GM19351 (cell line): ENCODE results near the gene IVD.

Experiments
- ATAC-seq: cut with Tn5 transposase; IDR thresholded peaks from one replicate; pipeline ENCODE4 v1.9.1; 2021; ENCODE audit warnings: mild to moderate bottlenecking, moderate library complexity; ENCODE audit not compliant: unreplicated experiment

IVD gene

DNA sequence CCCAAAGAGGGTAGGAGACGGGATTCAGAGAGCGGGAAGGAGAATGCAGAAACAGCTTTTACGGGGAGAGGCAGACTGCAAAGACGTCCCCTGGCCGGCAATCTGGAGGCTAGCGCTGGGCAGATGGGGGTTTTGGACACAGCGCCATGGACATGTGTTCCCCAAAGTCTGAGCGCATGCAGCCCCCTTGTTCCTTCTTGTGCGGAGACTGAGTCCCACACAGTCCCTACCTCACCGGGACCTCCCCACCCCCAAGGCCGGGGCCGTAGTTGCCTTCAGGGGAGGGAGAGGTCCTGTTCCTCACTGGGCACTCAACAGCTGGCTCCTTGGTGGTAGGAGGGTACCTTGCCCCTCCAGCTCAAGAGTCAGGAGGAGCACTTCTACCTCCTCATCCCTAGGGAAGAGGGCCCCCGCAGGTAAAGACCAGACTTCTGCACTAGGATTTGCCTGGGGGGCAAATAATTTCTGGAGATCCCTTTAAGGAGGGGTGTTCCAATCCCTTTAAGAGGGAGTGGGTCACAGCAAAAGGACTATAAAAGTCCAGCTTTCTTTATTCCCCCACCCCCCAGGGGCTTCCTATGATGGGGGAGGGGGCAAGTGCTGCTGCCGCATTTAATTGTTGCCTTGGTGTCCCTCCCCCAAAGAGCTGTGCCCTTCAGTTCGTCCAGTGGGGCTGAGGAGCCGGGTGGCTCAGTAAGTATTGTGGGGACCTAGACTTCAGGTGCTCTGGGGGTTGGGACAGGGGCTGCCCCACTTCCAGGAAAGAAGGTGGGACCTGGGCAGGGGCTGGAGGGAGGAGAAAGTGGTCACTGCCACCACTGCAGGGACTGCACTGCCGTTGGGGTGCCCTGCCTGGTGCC, 31.5 kb downstream of the IVD start:
- ATAC-seq, result no peak

DNA sequence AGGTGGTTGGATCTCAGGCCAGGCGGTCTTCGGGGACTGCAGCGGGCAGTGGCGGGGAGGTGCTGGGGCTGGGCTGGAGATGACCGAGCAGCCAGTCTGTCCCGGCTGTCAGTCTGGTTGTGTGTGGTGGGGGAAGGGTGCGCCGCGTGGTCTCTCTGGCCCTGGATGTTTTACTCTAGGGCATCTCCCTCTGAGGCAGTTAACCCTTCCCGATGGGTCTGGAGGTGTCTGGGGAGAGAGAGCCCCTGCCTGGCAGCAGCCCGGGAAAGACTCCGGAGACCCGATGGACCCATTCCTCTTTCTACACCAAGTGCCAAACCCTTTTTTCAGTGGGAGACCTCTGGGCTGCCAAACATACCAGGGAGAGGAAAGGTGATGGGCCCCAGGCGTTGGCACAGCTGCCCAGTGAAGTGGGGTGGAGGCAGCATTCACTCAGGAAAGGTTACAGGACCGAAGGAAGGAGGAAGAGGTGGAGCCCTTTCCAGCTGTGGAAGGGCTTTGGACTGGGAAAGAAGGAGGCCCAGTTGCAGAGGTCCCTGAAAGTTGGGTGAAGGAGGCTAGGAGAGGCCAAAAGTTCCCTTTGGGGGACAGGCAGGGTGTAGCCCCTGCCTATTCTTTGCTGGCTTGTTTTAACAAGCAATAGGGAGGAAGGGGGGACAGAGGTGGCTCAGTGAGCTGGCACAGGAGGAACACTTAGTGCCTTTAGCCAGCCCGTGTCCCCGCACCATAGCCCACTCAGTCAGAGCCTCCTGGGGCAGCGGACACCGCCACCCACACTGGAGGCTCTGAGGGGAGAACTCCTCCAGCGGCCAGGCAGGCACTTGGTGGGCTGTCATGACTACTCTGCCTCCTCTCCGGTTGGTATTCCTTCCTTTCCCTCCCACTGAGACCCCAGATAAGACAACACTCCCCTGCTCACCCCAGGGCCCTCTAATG, 32.4 kb downstream of the IVD start:
- ATAC-seq, result no peak

DNA sequence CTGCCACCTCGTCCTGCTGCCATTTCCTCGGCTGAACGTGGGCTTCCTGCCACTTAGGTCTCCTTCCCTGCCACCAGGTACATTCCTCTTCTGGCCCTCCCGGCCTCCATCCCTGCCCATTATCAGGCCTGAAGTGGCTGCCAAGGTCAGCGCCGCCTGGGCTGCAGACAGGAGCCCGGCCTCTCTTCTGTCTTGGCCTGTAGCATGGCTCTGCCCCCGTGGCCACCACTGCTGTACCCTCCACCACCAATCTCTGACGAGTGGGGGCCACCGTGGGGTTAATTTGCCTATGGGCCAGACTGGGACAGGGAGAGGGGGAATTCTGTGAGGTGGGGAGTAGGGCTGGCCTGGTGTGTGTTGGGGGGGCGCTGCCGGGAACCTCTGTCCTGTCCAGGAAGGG, 33.1 kb downstream of the IVD start:
- no peak for ATAC-seq

DNA sequence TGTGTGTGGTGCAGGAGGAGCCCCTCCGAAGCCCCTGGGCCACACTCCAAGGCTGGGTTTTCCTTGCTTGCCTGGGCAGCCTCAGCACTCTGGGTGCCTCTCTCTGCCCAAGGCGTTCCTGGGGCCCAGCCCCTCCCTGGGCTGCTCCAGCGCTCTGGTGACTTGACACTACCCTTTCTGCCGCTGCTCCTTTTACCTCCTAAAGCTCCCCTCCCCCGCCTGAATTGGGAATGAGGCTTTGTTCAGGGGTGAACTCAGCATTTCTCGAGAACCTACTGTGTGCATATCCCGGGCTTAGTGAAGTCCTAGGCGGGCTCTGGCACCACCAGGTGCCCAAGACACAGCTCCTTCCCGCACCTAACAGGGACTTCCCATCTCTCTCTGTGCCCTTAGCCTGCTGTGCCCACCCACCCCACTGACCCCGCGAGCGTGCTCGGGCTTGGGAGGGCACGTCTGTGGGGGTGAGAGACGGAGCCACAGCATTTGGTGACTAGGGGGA, 33.9 kb downstream of the IVD start:
- ATAC-seq, result no peak

DNA sequence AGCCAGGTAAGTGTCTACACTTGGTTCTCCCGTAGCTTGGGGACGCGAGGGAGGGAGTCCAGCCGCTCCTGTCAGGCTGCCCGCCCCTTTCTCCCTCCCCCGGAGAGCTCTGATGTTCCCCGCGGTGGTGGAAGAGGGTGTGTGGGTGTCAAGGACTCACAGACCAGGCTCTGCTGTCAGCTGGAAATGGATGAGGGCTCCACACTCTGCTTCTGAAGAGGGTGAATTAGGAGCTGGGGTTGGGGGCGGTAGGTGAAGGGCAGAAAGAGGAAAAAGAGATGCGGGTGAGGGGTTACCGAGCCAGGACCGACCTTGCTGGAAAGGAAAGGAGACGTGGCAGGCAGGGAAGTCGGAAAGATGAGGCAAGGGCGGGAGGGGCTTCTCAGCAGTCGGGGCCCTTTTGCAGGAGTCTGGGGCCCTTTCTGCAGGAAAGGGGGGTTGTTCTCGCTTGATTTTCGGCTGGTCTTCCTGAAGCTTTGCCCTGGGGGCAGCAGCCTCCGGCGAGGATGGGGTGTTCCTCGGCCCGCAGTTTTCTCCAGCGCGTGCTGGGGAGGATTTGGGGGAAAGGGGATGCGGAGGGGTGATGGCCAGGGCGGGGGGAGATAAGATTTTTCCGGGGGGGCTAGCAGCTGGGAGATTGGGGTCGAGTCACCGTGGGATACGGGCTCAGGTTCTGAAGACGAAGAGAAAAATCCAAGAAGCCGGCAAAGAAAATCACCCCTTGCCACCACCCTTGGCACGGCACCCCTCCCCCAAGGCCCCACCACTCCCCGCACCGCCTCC, 34.6 kb downstream of the IVD start:
- no peak for ATAC-seq

DNA sequence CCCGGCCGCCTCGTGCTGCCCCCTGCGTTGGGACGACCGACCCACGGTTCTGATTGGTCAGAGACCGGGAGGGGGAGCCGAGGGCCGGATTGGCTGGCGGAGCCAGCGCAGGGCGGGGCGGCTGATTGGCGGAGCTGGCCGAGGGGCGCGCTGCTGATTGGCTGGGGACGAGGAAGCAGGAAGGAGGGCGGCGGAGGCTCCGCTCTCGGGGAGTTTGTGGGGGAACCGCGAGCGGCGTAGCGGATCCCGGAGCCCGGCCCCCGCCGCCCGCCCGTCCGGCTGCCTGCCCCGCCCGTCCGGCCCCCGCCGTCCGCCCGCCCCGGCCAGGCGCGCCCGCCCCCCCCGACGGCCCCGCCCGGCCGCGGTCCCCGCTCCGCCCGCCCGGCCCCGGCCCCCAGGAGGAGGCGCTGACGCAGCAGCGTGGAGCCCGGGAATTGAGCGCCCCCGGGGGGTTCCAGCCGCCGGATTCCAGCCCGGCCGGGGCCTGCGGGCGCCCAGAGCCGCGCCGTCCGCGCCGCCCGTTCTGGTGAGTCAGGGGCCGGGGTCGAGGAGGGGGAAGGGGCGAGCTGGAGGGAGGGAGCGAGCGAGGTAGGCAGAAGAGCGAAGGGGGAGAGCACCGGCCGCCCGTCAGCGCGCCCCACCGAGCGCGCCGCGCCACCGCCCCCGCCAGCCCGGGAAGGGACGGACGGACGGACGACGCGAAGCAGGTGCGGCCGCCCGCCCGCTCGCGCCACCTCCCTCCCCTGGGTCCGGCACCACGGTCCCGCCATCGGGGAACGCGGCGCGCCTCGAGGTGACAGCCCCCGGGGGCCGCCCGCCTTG, 35.4 kb downstream of the IVD start, which contains the start of gene BAHD1:
Gene BAHD1, plus strand, starts transcription at position 211 of the 822 bp plus-strand sequence. CDS start 17,512 bp downstream, outside the sequence.
- peak; percentile 87 for ATAC-seq

DNA sequence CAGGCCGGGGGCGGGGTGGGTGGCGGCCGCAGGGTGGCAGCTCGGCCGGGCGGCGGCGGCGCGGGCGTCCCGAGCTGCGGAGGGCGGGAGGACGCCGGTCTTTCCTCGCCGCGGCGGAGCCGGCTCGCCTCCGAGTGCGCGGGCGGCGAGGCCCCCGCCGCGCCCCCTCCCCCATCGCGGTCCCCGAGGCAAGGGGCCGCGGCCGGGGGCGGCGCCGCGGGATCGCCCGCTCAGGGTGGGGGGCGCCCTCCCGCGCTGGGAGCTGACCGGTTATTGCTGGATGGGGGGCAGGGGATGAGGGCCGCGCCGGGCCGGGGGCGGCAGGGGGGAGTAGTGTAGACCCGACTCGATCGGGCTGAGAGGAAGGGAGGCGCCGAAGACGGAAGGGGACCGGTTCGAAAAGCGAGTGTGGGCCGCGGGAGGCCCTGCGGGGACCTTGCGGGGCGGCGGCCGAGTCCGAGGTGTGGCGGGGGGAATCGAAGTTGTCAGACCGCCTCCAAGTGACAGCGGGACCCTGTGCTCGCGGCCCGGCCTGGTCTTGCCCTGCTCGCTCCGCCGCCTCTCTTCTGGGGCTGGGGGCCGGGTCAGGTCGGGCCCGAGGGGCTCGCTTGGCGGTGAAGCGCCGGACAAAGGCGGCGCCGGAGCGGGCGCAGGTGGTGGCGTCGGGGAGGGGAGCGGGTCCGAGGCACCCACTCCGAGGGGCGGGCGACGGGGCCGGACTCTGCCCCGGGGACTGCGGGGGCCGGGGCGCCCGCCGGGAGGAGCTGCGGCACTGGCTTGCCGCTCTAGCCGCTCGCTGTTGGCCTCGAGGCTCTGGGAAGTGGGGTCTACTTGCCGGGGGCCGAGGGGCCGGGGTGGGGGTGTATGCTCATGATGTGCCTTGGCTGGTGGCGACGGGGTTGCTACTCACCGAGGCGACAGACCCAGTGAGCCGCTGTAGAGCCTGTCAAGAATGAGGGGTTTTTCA, 36.3 kb downstream of the IVD start:
- no peak for ATAC-seq

DNA sequence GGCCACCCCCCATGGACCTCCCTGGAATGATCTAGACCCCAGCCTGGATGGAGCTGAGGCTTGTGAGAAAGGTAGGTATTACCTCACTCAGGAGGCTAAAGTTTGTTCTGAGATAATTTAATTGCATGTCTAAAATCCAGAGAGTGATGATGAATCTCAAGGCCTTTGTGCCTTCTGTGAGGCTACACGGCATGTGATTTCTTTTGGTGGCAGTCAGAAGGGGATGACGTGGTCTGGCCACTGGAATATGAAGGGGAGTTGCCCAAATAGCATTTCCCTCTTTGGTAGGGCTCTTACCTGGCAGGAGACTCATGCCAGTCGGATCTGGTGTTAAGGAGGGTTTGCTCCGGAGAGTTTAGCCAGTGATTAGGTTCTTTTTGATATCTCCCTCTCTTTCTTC, 37.7 kb downstream of the IVD start:
- no peak for ATAC-seq

DNA sequence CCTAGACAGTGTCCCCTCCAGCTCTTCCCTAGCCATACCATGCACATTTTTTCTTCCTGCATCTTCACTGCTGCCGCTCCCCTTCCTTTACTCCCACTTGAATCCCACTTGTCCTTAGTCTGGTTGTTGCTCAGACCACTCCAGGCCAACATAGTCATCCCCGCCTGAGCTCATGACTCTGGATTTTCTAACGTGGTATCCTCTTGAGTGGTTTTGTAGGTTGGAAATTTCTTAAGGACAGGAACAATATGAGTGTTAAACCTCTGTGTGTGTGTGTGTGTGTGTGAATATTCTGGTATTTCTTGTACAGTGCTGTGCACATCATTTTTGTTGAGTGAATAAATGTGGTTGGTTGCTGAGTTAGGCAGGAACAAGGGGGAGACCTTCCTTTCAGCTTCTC, 38.3 kb downstream of the IVD start:
- ATAC-seq, result no peak

DNA sequence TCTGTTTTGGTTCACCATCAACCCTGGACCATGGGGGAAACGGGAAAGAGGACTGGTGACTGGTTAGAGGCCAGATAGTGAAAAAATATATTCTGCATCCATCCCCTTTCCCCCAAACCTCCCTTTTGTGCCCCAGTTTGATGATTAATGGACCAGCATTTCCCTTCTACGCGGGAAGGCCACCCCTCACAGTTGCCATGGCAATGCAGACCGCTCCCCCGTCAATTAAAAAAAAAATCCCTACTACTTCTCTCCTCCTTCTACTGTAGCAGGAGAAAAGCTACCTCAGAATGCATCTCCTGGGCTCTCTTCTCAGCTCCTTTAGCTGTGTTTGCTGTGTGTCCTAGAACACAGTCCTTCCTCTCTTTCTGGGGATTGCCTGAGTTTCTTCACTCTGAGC, 39.1 kb downstream of the IVD start:
- ATAC-seq, result no peak

DNA sequence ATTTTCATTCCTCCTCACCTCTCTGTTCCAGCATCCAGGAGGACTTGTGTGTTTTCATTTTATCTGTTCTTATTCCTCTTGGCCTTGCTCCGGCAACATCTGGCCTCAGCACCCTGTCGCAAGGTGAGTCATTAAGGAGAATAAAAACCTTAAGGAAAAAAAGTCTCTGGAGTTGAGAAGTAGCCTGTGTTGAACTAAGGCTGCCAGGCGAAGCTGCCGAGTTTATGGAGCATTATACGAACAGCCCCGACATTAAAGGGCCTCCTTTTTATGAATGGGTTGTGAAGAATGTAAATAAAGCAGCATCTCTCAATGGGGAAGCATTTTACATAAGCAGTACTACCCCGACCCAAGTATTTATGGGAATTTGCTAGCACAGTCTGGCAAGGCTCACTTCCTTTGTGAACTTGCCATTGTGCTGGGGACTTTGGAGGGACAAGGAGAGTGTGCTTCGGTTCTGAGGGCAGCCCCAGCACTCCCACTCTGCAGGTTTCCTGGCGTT, 39.9 kb downstream of the IVD start:
- ATAC-seq, result no peak

DNA sequence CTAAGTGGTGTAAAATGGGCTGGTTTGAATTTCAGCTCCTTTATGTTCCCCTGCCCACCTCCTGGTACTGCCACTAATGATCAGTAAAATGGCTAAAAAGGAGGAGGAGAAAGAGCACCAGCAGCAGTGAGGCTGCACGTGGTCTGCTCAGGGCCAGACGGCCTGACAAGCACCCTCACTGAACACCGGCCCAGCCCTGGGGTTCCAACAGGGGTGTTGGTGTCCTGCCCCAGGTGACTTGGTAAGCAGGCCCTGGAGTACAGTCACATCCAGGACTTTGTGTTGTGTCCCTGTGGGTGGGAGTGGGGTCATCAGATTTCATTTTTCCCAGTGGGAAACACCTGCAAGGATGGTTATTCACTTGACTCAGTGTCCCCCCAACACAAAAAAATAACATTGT, 40.5 kb downstream of the IVD start:
- ATAC-seq, result no peak

DNA sequence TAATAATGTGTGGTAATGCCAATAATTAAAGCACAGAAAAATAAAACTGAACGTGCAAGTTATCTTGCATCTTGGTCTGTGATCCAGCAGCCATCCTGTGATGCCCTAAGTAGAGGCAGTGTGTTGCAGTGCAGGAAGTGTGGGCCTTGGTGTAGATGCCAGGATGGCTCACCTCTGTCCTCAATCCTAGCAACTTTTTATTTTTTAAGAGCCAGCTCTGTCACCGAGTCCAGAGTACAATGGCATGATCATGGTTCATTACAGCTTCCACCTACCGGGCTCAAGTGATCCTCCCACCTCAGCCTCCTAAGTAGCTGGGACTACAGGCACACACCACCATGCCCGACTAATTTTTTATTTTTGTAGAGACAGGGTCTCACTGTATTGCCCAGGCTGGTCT, 42.8 kb downstream of the IVD start:
- ATAC-seq, result no peak

DNA sequence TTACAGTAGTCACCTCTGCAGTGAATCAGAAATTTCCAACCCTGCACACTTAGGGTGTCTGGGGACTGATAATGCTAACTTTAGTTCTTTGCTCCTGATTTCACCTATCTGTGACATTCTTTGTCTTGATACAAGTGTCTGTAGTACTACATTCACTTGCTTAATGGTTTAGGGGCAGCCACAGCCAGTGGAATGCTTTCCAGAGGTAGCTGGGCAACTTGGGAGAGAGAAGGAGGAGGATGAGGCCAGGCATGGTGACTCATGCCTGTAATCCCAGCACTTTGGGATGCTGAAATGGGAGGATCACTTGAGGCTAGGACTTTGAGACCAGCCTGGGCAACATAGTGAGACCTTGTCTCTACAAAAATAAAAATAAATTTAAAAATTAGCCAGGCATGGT, 43.7 kb downstream of the IVD start:
- no peak for ATAC-seq

DNA sequence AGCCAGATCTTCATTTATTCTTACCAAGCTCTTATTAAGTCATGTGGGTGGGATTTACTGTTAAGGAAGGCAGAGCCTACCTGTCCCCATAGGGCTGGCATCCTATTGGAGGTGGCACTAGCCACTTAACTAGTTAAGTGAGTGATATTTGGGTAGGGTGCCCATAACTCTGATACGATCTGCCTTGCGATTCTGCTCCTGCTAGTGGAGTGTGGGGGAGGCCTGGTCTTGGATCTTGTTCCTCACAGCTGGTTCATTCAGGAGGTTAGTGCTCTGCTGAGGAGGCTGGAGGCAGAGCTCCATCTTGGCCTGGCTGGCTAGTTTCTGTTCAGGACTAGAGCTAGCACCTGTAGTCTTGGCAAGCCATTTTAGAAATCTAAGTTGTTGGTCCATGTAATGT, 44.5 kb downstream of the IVD start:
- no peak for ATAC-seq

DNA sequence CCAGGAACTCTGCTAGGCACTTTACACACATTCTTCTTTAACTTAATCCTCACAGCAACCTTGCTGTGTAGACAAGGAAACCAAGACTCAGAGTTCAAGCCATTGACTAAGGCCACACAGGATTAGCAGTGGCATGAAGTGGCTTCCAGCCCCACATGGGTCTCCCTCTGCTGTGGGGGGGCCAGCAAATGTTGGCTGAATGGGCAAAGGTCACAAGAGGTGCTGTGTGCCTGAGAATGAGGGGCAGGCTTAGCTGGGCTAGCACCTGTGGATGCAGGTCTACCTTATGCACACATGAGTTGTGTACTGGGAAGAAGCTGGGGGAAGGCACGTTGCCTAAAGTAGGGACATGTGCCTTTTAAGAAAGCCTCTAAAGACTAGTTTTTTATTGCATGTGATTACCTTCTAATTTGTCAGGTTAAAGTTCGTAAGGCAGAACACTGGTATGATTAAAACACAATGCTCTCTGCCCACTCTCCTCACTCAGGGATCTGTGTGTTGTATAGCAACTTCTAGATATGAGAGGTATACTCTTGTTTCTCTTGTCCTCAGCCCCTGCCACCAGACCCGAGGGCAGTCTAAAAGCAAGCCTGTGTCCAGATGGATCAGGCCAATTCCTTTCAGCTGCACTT, 46.0 kb downstream of the IVD start:
- no peak for ATAC-seq

DNA sequence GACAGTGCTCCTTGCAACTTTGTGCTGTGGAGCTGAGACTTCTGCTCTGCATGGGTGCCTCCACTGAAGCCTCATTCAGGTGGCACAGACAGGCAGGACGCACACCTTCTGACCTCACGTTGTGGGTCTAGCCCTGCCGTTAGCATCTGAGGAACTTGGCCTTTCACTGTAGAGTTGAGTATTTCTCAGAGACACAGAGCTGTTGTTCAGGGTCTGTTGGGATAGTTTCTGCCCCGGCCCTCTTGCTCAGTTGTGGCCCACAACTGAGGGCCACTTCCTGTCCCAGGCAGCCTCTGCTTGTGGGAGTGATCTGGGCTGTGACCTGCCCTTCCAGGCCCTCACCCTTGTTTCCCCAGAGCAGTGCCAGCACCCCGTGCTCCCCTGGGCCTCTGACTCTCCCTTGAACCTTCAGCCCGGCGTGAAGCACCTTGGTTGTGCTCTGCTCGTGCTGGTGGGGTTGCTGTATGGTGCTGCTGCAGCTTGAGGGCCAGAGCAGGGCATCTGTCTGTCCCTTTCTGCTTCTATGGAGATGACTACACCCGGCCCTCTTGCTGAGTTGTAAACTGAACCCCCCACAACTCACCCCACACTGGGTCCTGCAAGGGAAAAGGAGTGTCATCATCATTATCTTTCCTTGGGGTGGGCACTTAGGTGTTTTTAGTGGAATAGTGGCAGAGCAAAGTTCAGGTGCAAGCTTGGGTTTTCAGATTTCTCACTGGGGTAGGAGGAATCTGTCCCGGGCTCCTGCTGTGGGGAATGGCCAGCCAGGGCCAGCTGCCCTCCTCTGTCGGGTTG, 46.9 kb downstream of the IVD start:
- ATAC-seq, result peak; percentile 54
